H9 (cell line): Measurements from ENCODE around the gene TRAFD1. TPM values are rescaled to one million over a fixed set of nuclear protein-coding genes. Genes with fewer than 3 reads are reported as not detected.

ENCODE experiments used
- DNase-seq: peaks from one replicate; pipeline ENCODE4 v3.0.0-alpha.2; 2017
- H2AFZ ChIP-seq: one replicate; pipeline ENCODE4 v1.6.1; 2013; ENCODE audit warnings: mild to moderate bottlenecking, low read length, control low read depth, moderate library complexity
- H2AK5ac ChIP-seq: 2 replicates; pipeline ENCODE4 v1.6.1; 2013; ENCODE audit warnings: low read length, control low read depth, mixed read lengths; ENCODE audit not compliant: insufficient read length
- H2BK120ac ChIP-seq: one replicate; pipeline ENCODE4 v1.6.1; 2013; ENCODE audit warnings: low read depth, mild to moderate bottlenecking, low read length, control low read depth, inconsistent platforms; ENCODE audit not compliant: poor library complexity, severe bottlenecking
- H2BK12ac ChIP-seq: 2 replicates; pipeline ENCODE4 v1.6.1; 2013; ENCODE audit warnings: low read length, control low read depth, mixed read lengths, low read depth; ENCODE audit not compliant: insufficient read length
- H2BK15ac ChIP-seq: 2 replicates; pipeline ENCODE4 v1.6.1; 2013; ENCODE audit warnings: low read depth, low read length, control low read depth
- H2BK20ac ChIP-seq: one replicate; pipeline ENCODE4 v1.6.1; 2013; ENCODE audit warnings: low read depth, mild to moderate bottlenecking, low read length, control low read depth, inconsistent platforms; ENCODE audit not compliant: poor library complexity, severe bottlenecking
- H2BK5ac ChIP-seq: 2 replicates; pipeline ENCODE4 v1.6.1; 2013; ENCODE audit warnings: low read length, control low read depth, mixed read lengths; ENCODE audit not compliant: insufficient read length
- H3K14ac ChIP-seq: 2 replicates; pipeline ENCODE4 v1.6.1; 2013; ENCODE audit warnings: low read length, control low read depth; ENCODE audit not compliant: insufficient read depth
- H3K18ac ChIP-seq: 2 replicates; pipeline ENCODE4 v1.6.1; 2013; ENCODE audit warnings: low read depth, mild to moderate bottlenecking, mixed read lengths, low read length, control low read depth; ENCODE audit not compliant: insufficient read length
- H3K23ac ChIP-seq: 2 replicates; pipeline ENCODE4 v1.6.1; 2013; ENCODE audit warnings: low read length, control low read depth, mixed read lengths, low read depth; ENCODE audit not compliant: insufficient read length
- H3K23me2 ChIP-seq: 2 replicates; pipeline ENCODE4 v1.6.1; 2013; ENCODE audit warnings: low read depth, mild to moderate bottlenecking, mixed read lengths, low read length, control low read depth; ENCODE audit not compliant: insufficient read length, poor library complexity, severe bottlenecking
- H3K27ac ChIP-seq: 2 replicates; pipeline ENCODE4 v1.5.1; 2013; ENCODE audit warnings: low read length, control low read depth, mixed read lengths, low read depth; ENCODE audit not compliant: insufficient read length
- H3K27me3 ChIP-seq: 2 replicates; pipeline ENCODE4 v1.6.1; 2013; ENCODE audit warnings: low read length, control low read depth, inconsistent platforms; ENCODE audit not compliant: insufficient read depth
- H3K4ac ChIP-seq: 2 replicates; pipeline ENCODE4 v1.6.1; 2013; ENCODE audit warnings: low read depth, mild to moderate bottlenecking, control low read depth, inconsistent platforms, low read length, moderate library complexity
- H3K4me1 ChIP-seq: 2 replicates; pipeline ENCODE4 v1.6.1; 2013; ENCODE audit warnings: low read length, control low read depth, inconsistent platforms; ENCODE audit not compliant: insufficient read depth
- H3K4me2 ChIP-seq: 2 replicates; pipeline ENCODE4 v1.6.1; 2013; ENCODE audit warnings: low read length, control low read depth, mixed read lengths; ENCODE audit not compliant: insufficient read length, insufficient read depth
- H3K56ac ChIP-seq: 2 replicates; pipeline ENCODE4 v1.6.1; 2013; ENCODE audit warnings: low read depth, mild to moderate bottlenecking, mixed read lengths, low read length, control low read depth; ENCODE audit not compliant: insufficient read length
- H3K79me1 ChIP-seq: 2 replicates; pipeline ENCODE4 v1.6.1; 2013; ENCODE audit warnings: low read depth, mild to moderate bottlenecking, moderate library complexity, low read length, control low read depth, inconsistent platforms; ENCODE audit not compliant: insufficient read depth, poor library complexity, severe bottlenecking
- H3K79me2 ChIP-seq: 2 replicates; pipeline ENCODE4 v1.6.1; 2013; ENCODE audit warnings: low read length, control low read depth, inconsistent platforms; ENCODE audit not compliant: insufficient read depth
- H3K9ac ChIP-seq: 2 replicates; pipeline ENCODE4 v1.6.1; 2013; ENCODE audit warnings: low read length, control low read depth, mixed read lengths; ENCODE audit not compliant: insufficient read length; ENCODE audit errors: extremely low read depth
- H3K9me3 ChIP-seq: one replicate; pipeline ENCODE4 v1.6.1; 2013; ENCODE audit warnings: low read depth, low read length, inconsistent platforms; ENCODE audit not compliant: control insufficient read depth
- H3T11ph ChIP-seq: one replicate; pipeline ENCODE4 v1.6.1; 2013; ENCODE audit warnings: mild to moderate bottlenecking, low read length, control low read depth, inconsistent platforms
- H4K20me1 ChIP-seq: one replicate; pipeline ENCODE4 v1.6.1; 2013; ENCODE audit not compliant: control insufficient read depth, insufficient read length, insufficient read depth
- H4K5ac ChIP-seq: 2 replicates; pipeline ENCODE4 v1.6.1; 2013; ENCODE audit warnings: low read depth, mild to moderate bottlenecking, mixed read lengths, low read length, control low read depth; ENCODE audit not compliant: insufficient read length
- H4K8ac ChIP-seq: replicated peaks from 2 replicates; pipeline ENCODE4 v1.6.1; 2013; ENCODE audit warnings: low read length, control low read depth, mixed read lengths, low read depth; ENCODE audit not compliant: insufficient read length
- H4K91ac ChIP-seq: 2 replicates; pipeline ENCODE4 v1.6.1; 2013; ENCODE audit warnings: low read depth, mild to moderate bottlenecking, moderate library complexity, mixed read lengths, low read length, control low read depth; ENCODE audit not compliant: insufficient read length
- H3K27ac Mint-ChIP-seq, 3 experiments: 2 replicates in 2 of 3; 3 replicates in 1 of 3; pipeline ENCODE4 v1.8.0; 2020 to 2021; ENCODE audit warnings: mixed read lengths in 3 of 3, mild to moderate bottlenecking in 1 of 3, moderate library complexity in 1 of 3
- H3K27me3 Mint-ChIP-seq: 2 replicates; pipeline ENCODE4 v1.8.0; 2021; ENCODE audit warnings: low read depth, mild to moderate bottlenecking, moderate library complexity, mixed read lengths
- H3K36me3 Mint-ChIP-seq, 3 experiments: 2 replicates in 2 of 3; 3 replicates in 1 of 3; pipeline ENCODE4 v1.8.0; 2020 to 2021; ENCODE audit warnings: low read depth in 3 of 3, mixed read lengths in 3 of 3; ENCODE audit not compliant: insufficient read depth in 1 of 3
- H3K4me1 Mint-ChIP-seq, 2 experiments: 2 replicates each; pipeline ENCODE4 v1.8.0; 2020; ENCODE audit warnings: mixed read lengths in 2 of 2
- H3K4me3 Mint-ChIP-seq, 2 experiments: 2 replicates in 1 of 2; 3 replicates in 1 of 2; pipeline ENCODE4 v1.8.0; 2020 to 2021; ENCODE audit warnings: mild to moderate bottlenecking in 2 of 2, mixed read lengths in 2 of 2, moderate library complexity in 1 of 2
- H3K9me3 Mint-ChIP-seq, 2 experiments: 2 replicates in 1 of 2; 3 replicates in 1 of 2; pipeline ENCODE4 v1.8.0; 2020; ENCODE audit warnings: mild to moderate bottlenecking in 2 of 2, mixed read lengths in 2 of 2, moderate library complexity in 1 of 2
- CTCF ChIP-seq: fragments of 200-600 bp; sonication (generic); conservative IDR thresholded peaks from 3 replicates; pipeline ENCODE4 v1.8.0; 2021; ENCODE audit warnings: antibody characterized with exemption, mild to moderate bottlenecking
- whole genome bisulfite sequencing: extraction: QIAGEN DNeasy Blood & Tissue Kit; methylation state at CpG from one replicate; pipeline ENCODE4 v1.1.7; 2013; ENCODE audit warnings: missing lambda C conversion rate, low lambda C conversion rate, mixed read lengths; ENCODE audit not compliant: insufficient read length; ENCODE audit errors: extremely low coverage; 5-methylcytosine and 5-hydroxymethylcytosine counted together
- total RNA-seq: library from RNA; stranded (reverse); gene quantifications from 2 replicates; pipeline ENCODE4 v1.2.1, GENCODE V29; 2021

Gene TRAFD1
- total RNA-seq, 1 experiment from 2014 or later = 32.0 TPM

GRCh38 chr12:112168561-112168971 is 43.2 kb downstream of the TRAFD1 start:
- Mint-ChIP-seq H3K9me3 (no peaks in the 10 kb centered on the region), H3K4me1 (0 out of 4 replicates have a peak, but pooled peaks cover 0 to 2% of the 10 kb centered on the region in 2 experiments), H3K36me3 (peaks cover 5 to 23% (median 10%) of the 10 kb centered on the region in 3 experiments; a peak in 6 of 7 replicates), H3K27ac (peak overlapping the region; percentile 40 to 77 (median 59); a peak in 3 of 7 replicates), H3K27me3 (peaks cover 1% of the 10 kb centered on the region), H3K4me3 (no peak overlapping the region)
- Histone ChIP-seq H3K4ac (no peak overlapping the region), H2BK120ac (no peak overlapping the region), H3K14ac (no peak overlapping the region), H3K4me2 (no peak overlapping the region), H3K56ac (no peak overlapping the region), H3K79me1 (no peaks in the 10 kb centered on the region), H3K27me3 (no peaks in the 10 kb centered on the region), H2AK5ac (no peak overlapping the region), H3K27ac (no peak overlapping the region), H2BK20ac (no peak overlapping the region), H3K9ac (no peak overlapping the region), H2BK15ac (no peak overlapping the region), H3K79me2 (no peaks in the 10 kb centered on the region), H2AFZ (no peak overlapping the region), H2BK12ac (no peak overlapping the region), H3K4me1 (no peaks in the 10 kb centered on the region), H4K20me1 (peaks cover 4% of the 10 kb centered on the region), H4K8ac (no peak overlapping the region), H3K23ac (no peak overlapping the region), H2BK5ac (no peak overlapping the region), H3K9me3 (no peaks in the 10 kb centered on the region), H3T11ph (no peak overlapping the region), H4K5ac (no peak overlapping the region), H3K23me2 (no peaks in the 10 kb centered on the region), H3K18ac (no peak overlapping the region), H4K91ac (no peak overlapping the region)
- no CpG with 5 or more reads among the region's 8 CpGs for WGBS
- TF ChIP-seq CTCF = no peak
- no peak for DNase-seq
